GM18508 (cell line): ENCODE data around the gene ADCY10.
"Not testable (repeated sequence)": the region's sequence is repeated elsewhere in the genome, so short reads cannot be mapped to it uniquely, and the experiment has no call there.

Source experiments
- ATAC-seq: cut with Tn5 transposase; IDR thresholded peaks from one replicate; pipeline ENCODE4 v1.9.1; 2021; ENCODE audit warnings: moderate number of reproducible peaks; ENCODE audit not compliant: insufficient read depth, unreplicated experiment

The ADCY10 gene

GRCh38 chr1:167861664-167862381 lies 52.1 kb downstream of the ADCY10 start:
- no peak for ATAC-seq

- ATAC-seq, result no peak
Measured at GRCh38 chr1:167860231-167860923, 53.6 kb downstream of the ADCY10 start.

GRCh38 chr1:167856711-167857418 lies 57.1 kb downstream of the ADCY10 start:
- no peak for ATAC-seq

DNA sequence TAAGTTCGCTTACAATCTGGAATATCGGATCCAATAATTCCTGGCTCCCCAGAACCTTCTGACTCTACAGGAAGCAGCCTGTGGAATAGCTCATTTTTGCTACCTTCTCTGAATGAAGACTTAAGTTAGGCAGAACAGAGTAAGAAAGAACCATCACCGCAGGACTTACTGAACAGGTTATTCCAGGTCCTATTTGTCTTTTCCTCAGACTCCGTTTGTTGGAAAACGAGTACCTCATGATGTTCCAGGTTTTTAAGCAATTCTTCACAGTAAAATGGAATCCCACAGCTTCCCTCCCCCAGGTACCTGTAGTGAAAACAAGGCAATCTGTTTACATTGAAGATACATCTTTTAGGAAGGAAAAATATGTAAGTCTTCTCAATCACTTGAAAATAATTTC lies 59.8 kb downstream of the ADCY10 start:
- ATAC-seq, result no peak

GRCh38 chr1:167849666-167850065 lies 64.3 kb downstream of the ADCY10 start:
- no peak for ATAC-seq

DNA sequence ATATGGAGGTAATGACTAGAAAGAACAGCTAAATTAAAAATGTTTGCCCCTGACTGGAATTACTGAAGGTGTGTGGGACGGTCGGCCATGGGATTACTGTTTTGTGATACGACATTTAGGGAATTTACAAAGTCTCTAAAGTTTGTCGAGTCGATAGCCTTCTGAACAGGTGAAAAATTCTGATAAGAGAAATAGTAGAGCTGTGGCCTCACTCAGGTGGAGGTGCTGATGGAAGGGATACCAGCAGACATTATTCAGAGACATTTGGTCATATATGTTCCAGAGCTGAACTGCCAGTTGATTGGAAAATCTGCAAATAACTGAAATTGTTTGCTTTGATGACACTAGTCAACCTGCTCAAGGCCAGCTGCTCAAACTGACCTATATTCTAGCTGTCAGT lies 71.1 kb downstream of the ADCY10 start:
- ATAC-seq, result no peak

DNA sequence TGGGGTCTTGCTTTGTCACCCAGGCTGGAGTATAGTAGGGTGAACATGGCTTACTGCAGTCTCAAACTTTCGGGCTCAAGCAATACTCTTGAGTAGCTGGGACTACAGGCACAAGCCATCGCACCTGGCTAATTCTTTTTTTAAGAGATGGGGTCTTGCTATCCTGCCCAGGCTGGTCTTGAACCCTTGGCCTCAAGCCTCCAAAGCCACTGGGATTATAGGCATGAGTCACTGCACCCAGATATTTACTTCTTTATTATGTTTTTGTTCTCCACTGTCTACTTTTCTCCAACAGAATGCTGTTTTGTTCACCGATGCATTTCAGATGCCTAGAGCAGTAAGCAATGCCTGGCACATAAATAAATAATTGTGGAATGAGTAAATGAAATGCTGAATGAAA lies 72.4 kb downstream of the ADCY10 start:
- no peak for ATAC-seq

DNA sequence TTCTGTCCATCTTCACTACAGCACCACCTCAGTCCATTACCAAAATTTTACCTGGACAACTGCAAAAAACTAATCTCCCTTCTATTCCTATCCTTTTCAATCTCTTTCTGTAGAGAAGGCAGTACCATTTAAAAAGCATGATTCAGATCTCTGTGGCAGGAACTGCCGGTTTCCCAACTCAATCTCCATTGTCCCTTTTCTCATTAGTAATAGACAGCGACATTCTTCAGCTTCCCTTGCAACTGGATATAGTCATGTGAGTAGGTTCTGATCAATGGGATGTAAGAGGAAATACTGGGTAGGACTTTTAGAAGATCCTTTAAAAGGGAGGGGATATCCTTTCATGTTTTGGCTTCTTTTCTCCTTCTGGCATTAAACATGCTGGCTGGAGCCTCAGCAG lies 74.9 kb downstream of the ADCY10 start:
- no peak for ATAC-seq

GRCh38 chr1:167837326-167837725 lies 76.6 kb downstream of the ADCY10 start:
- no peak for ATAC-seq

GRCh38 chr1:167836197-167836596 lies 77.7 kb downstream of the ADCY10 start:
- ATAC-seq, result no peak

- ATAC-seq, result no peak
Measured at GRCh38 chr1:167833904-167834303, 80.0 kb downstream of the ADCY10 start.

GRCh38 chr1:167832693-167833092 lies 81.2 kb downstream of the ADCY10 start:
- ATAC-seq, result no peak

DNA sequence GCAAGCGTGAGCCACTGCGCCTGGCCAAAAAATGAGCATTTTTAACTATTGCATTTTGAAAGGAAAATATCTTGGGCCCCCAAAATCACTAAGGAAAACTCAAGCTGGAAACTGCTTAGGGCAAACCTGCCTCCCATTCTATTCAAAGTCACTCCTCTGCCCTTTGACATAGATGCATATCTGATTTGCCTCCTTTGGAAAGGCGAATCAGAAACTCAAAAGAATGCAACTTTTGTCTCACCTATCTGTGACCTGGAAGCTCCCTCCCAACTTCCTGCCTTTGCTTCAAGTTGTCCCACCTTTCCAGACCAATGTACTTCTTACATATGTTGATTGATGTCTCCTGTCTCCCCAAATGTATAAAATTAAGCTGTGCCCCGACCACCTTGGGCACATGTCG lies 83.3 kb downstream of the ADCY10 start:
- not testable (repeated sequence) for ATAC-seq

DNA sequence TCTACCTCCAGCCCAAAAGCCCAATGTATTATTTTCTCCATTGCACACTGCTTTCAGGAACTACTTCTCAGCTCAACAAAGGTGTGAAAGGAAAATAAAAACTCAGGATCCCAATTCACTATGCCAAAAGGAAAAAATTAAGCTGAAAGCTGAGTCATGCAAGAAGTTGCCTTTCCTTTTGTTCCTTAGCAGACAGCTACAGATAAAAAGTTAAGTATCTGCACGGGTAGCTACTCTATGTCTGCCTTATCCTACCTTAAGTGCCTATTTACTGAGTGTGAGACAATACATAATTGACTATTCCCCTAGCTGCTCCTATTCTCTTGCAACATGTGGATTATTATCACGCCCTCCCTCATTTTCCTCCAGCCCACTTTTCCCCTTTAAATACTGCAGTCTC lies 84.1 kb downstream of the ADCY10 start:
- ATAC-seq, result no peak

DNA sequence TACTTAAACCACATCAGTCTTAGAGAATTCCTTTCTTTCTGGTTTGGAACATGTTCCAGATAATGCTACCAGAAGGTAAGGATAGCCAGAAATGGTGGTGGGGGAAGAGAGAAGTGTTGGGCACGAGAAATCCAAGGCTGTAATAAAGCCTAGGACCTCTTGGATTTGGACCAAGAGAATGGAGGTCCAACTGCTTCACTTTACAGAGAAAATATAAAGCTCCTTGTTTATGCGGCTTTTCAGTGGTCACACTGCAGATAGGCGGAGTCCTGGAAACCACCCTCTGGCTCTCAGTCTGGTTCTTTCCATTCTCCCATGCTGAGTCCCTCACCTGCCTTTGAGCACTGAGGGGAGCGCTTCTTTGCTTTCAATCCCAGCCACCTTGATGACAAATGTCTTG lies 87.8 kb downstream of the ADCY10 start:
- ATAC-seq, result no peak

DNA sequence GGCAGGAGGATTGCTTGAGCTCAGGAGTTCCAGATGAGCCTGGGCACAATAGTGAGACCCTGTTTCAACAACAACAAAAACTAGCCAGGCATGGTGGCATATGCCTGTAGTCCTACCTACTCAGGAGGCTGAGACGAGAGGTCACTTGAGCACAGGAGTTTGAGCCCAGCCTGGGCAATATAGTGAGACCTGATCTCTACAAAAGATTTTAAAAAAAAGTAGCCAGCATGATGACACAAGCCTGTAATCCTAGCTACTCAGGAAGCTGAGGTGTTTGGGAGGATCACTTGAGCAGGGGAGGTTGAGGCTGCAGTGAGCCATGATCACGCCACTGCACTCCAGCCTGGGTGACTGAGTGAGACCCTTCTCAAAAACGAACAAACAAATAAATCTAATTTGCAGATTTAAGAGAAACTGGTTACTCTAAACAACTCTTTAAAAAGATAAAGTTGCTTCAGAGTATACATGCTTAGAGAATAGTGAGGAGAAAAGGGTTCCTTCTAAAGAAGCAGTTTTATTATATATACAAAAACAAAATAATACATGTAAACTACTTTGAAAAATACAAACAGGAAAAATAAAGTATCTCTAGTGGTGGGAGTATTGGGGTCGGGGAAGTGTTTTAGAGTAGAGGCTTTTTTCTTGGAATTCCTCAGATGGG lies 88.4 kb downstream of the ADCY10 start:
- no peak for ATAC-seq

GRCh38 chr1:167824163-167824794 lies 89.7 kb downstream of the ADCY10 start:
- no peak for ATAC-seq

DNA sequence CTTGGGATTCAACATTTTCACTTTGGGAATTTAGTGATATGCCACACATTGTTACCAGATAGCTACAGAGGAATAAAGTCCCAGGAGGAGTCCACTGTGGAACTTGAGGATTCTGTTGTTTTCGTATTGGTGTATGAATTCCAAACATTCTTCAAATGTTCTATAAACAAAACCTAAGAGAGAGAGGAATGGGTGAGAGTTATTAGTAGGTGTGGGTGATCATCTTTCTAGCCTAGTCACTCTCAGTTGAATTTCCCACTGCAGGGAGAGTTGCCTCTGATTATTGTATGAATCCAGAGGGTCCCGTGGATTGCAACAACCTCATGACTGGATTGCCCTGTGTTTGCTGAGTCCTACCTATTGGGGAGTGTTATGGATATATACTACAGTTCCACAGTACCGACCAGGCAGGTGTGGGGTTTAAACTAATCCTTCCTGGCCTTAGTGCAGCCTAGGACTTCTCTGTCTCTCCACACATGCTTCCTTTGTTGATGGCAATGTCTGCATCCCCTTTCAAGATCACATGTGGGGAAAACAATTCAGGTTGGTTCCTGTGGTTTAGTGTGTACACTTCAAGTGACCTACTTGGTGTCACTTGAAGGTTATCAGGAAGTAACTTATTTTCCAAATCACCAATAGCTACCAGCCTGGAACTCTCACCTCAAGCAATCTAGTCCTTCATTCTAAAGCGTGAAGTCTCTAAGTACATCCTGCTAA lies 91.8 kb downstream of the ADCY10 start:
- no peak for ATAC-seq

DNA sequence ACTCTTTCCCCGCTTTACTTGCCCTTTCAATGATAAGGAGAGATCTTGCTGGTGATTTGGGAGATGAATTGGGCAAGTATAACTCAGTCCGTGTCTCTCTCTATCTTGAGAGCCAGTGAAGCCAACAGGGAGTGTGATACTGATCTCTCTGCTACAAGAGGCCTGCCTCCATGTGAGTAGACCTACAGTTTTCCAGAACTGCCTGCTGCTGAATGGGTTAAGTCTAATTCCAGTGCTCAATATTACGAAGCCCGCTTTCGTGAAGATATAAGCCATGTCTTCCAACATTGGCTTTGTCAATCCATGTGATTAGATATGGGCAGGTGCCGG lies 92.6 kb downstream of the ADCY10 start:
- no peak for ATAC-seq
